Neural progenitor cell (in vitro differentiated cells): Measurements from ENCODE around the gene GUCA1A. TPM values are rescaled to one million over a fixed set of nuclear protein-coding genes. Genes with fewer than 3 reads are reported as not detected.
A peak's percentile ranks its signal among the peaks of the same experiment; 100 is the strongest.

Experiments used
- DNase-seq: peaks from one replicate; pipeline ENCODE4 v3.0.0-alpha.2; 2016; ENCODE audit warnings: low spot score
- H2AFZ ChIP-seq: fragments of 200-600 bp; sonication (generic); replicated peaks from 2 replicates; pipeline ENCODE4 v1.6.1; 2016; ENCODE audit warnings: antibody characterized with exemption
- H3F3A ChIP-seq: fragments of 200-600 bp; sonication (generic); 2 replicates; pipeline ENCODE4 v1.6.1; 2016; ENCODE audit warnings: antibody characterized with exemption, low read depth
- H3K27ac ChIP-seq: fragments of 200-600 bp; sonication (generic); 2 replicates; pipeline ENCODE4 v1.5.1; 2016; ENCODE audit warnings: mild to moderate bottlenecking
- H3K27me3 ChIP-seq: fragments of 200-600 bp; sonication (generic); 2 replicates; pipeline ENCODE4 v1.6.1; 2016; ENCODE audit warnings: mild to moderate bottlenecking, moderate library complexity
- H3K36me3 ChIP-seq: fragments of 200-600 bp; sonication (generic); 2 replicates; pipeline ENCODE4 v1.5.1; 2016
- H3K4me1 ChIP-seq: fragments of 200-600 bp; sonication (generic); 2 replicates; pipeline ENCODE4 v1.6.1; 2016; ENCODE audit warnings: mixed run types
- H3K4me2 ChIP-seq: fragments of 200-600 bp; sonication (generic); 2 replicates; pipeline ENCODE4 v1.6.1; 2016
- H3K4me3 ChIP-seq: fragments of 200-600 bp; sonication (generic); 2 replicates; pipeline ENCODE4 v1.5.1; 2016
- H3K79me2 ChIP-seq: fragments of 200-600 bp; sonication (generic); 2 replicates; pipeline ENCODE4 v1.6.1; 2016; ENCODE audit warnings: low read depth
- H3K9ac ChIP-seq: fragments of 200-600 bp; sonication (generic); 2 replicates; pipeline ENCODE4 v1.6.1; 2016
- H3K9me3 ChIP-seq: fragments of 200-600 bp; sonication (generic); 2 replicates; pipeline ENCODE4 v1.5.1; 2016; ENCODE audit warnings: low read depth
- H4K20me1 ChIP-seq: fragments of 200-600 bp; sonication (generic); 2 replicates; pipeline ENCODE4 v1.6.1; 2016; ENCODE audit warnings: low read depth
- H3K27ac Mint-ChIP-seq: 3 replicates; pipeline ENCODE4 v1.8.0; 2021; ENCODE audit warnings: mixed read lengths
- H3K27me3 Mint-ChIP-seq: 2 replicates; pipeline ENCODE4 v1.8.0; 2022; ENCODE audit warnings: low read depth, mild to moderate bottlenecking, inconsistent platforms, moderate library complexity, mixed read lengths; ENCODE audit not compliant: insufficient read depth
- H3K36me3 Mint-ChIP-seq: 3 replicates; pipeline ENCODE4 v1.8.0; 2021; ENCODE audit warnings: mixed read lengths
- H3K4me1 Mint-ChIP-seq: 3 replicates; pipeline ENCODE4 v1.8.0; 2021; ENCODE audit warnings: mixed read lengths
- H3K4me3 Mint-ChIP-seq: 3 replicates; pipeline ENCODE4 v1.8.0; 2021; ENCODE audit warnings: mild to moderate bottlenecking, moderate library complexity, mixed read lengths
- H3K9me3 Mint-ChIP-seq: 3 replicates; pipeline ENCODE4 v1.8.0; 2020; ENCODE audit warnings: mixed read lengths
- CTCF ChIP-seq: fragments of 200-600 bp; sonication (generic); IDR thresholded peaks from 2 replicates; pipeline ENCODE4 v1.5.1; 2017; ENCODE audit warnings: antibody characterized with exemption, mild to moderate bottlenecking
- EZH2 ChIP-seq: fragments of 200-600 bp; sonication (generic); IDR thresholded peaks from 2 replicates; pipeline ENCODE4 v1.6.1; 2017; ENCODE audit warnings: antibody characterized with exemption, mild to moderate bottlenecking, moderate library complexity
- EZH2phosphoT487 ChIP-seq: fragments of 200-600 bp; sonication (generic); IDR thresholded peaks from 2 replicates; pipeline ENCODE4 v1.6.1; 2017; ENCODE audit warnings: antibody characterized with exemption
- total RNA-seq: library from RNA; depleted of rRNA; stranded (reverse); fragments of >200 nt; gene quantifications from 2 replicates; pipeline ENCODE4 v1.2.3, GENCODE V29; 2015; ENCODE audit warnings: low replicate concordance

The GUCA1A gene
- total RNA-seq, 1 donor from 2014 or later: 1.9 TPM

- H3F3A ChIP-seq: peaks cover 18% of the 10 kb centered on the region
- no peak overlapping the region for H3K4me2 ChIP-seq
- Mint-ChIP-seq H3K36me3 (no peaks in the 10 kb centered on the region), H3K27ac (peak overlapping the region; percentile 33), H3K27me3 (no peaks in the 10 kb centered on the region), H3K4me1 (peaks cover 12% of the 10 kb centered on the region), H3K4me3 (no peak overlapping the region), H3K9me3 (no peaks in the 10 kb centered on the region)
- no peak overlapping the region for H3K27ac ChIP-seq
- no peaks in the 10 kb centered on the region for H3K27me3 ChIP-seq
- H3K4me1 ChIP-seq: peaks cover 6% of the 10 kb centered on the region
- peaks cover 10% of the 10 kb centered on the region for H3K79me2 ChIP-seq
- no peaks in the 10 kb centered on the region for H3K9me3 ChIP-seq
- no peak overlapping the region for H2AFZ ChIP-seq
- no peaks in the 10 kb centered on the region for H3K36me3 ChIP-seq
- no peaks in the 10 kb centered on the region for H4K20me1 ChIP-seq
- no peak overlapping the region for H3K4me3 ChIP-seq
- no peak for TF ChIP-seq EZH2
- TF ChIP-seq CTCF: no peak
- TF ChIP-seq EZH2phosphoT487: no peak
- DNase-seq: no peak
- H3K9ac ChIP-seq: no peak overlapping the region
Observed at GRCh38 chr6:42221546-42221945, 48.4 kb downstream of the GUCA1A start.

DNA sequence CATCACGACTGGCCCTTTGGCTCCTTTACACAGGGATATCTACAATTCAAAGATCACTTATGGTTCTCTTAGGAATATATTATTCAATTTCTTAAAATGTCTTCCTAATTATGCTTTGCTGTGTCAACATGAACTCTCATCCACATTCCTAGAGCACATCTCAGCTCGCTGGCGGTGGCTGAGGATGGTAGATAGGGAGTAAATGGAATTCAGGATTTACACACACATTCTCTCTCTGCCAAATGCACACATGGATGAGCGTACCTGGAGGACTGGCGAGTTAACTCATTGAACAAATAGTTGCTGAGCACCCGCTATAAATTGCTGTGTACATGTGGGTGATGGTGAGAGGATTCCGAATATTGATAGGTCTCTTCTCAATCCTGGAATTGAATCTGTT, 49.3 kb downstream of the GUCA1A start:
- Histone ChIP-seq H3K27ac (no peak overlapping the region), H2AFZ (no peak overlapping the region), H3K4me1 (no peaks in the 10 kb centered on the region), H3K27me3 (no peaks in the 10 kb centered on the region), H3K36me3 (no peaks in the 10 kb centered on the region), H4K20me1 (no peaks in the 10 kb centered on the region), H3K79me2 (peaks cover 1% of the 10 kb centered on the region), H3K4me2 (no peak overlapping the region), H3K4me3 (no peak overlapping the region), H3K9ac (no peak overlapping the region), H3F3A (peaks cover 11% of the 10 kb centered on the region), H3K9me3 (no peaks in the 10 kb centered on the region)
- TF ChIP-seq CTCF (no peak), EZH2 (no peak), EZH2phosphoT487 (no peak)
- H3K36me3 Mint-ChIP-seq: no peaks in the 10 kb centered on the region
- no peak overlapping the region for H3K27ac Mint-ChIP-seq
- H3K27me3 Mint-ChIP-seq: no peaks in the 10 kb centered on the region
- H3K9me3 Mint-ChIP-seq: no peaks in the 10 kb centered on the region
- peaks cover 17% of the 10 kb centered on the region for H3K4me1 Mint-ChIP-seq
- DNase-seq: no peak
- no peak overlapping the region for H3K4me3 Mint-ChIP-seq

- Mint-ChIP-seq H3K27me3 (peaks cover 2% of the 10 kb centered on the region), H3K4me1 (peaks cover 14% of the 10 kb centered on the region), H3K27ac (no peak overlapping the region), H3K9me3 (no peaks in the 10 kb centered on the region), H3K36me3 (peaks cover 6% of the 10 kb centered on the region), H3K4me3 (no peak overlapping the region)
- Histone ChIP-seq H2AFZ (no peak overlapping the region), H3K9me3 (no peaks in the 10 kb centered on the region), H3K4me2 (no peak overlapping the region), H3K36me3 (no peaks in the 10 kb centered on the region), H3F3A (peaks cover 6% of the 10 kb centered on the region), H3K27ac (no peak overlapping the region), H3K79me2 (no peaks in the 10 kb centered on the region), H4K20me1 (no peaks in the 10 kb centered on the region), H3K27me3 (no peaks in the 10 kb centered on the region), H3K9ac (no peak overlapping the region), H3K4me3 (no peak overlapping the region), H3K4me1 (no peaks in the 10 kb centered on the region)
- no peak for DNase-seq
- no peak for TF ChIP-seq EZH2
- TF ChIP-seq EZH2phosphoT487: no peak
- no peak for TF ChIP-seq CTCF
Observed at GRCh38 chr6:42224222-42225028, 51.3 kb downstream of the GUCA1A start.
